Subcutaneous adipose tissue (tissue), 4 donors: ENCODE results near the gene AP1G2. TPM values are rescaled to one million over a fixed set of nuclear protein-coding genes. Genes with fewer than 3 reads are reported as not detected.

Experiments
- total RNA-seq, 4 donors: library from RNA; depleted of rRNA; stranded (reverse); fragments of >200 nt; gene quantifications; one replicate each; pipeline ENCODE4 v1.1.0, GENCODE V29; 2016
- TF ChIP-seq, protein P1 (sequence below): fragments of 450-650 bp; IDR thresholded peaks from one replicate; pipeline ENCODE4 v1.5.1; 2016; ENCODE audit warnings: low read depth, mild to moderate bottlenecking, control low read depth, antibody characterized with exemption, moderate library complexity

Gene AP1G2
- total RNA-seq, 4 donors from 2014 or later: 25.3 to 49.6 (median 30.8) TPM

DNA sequence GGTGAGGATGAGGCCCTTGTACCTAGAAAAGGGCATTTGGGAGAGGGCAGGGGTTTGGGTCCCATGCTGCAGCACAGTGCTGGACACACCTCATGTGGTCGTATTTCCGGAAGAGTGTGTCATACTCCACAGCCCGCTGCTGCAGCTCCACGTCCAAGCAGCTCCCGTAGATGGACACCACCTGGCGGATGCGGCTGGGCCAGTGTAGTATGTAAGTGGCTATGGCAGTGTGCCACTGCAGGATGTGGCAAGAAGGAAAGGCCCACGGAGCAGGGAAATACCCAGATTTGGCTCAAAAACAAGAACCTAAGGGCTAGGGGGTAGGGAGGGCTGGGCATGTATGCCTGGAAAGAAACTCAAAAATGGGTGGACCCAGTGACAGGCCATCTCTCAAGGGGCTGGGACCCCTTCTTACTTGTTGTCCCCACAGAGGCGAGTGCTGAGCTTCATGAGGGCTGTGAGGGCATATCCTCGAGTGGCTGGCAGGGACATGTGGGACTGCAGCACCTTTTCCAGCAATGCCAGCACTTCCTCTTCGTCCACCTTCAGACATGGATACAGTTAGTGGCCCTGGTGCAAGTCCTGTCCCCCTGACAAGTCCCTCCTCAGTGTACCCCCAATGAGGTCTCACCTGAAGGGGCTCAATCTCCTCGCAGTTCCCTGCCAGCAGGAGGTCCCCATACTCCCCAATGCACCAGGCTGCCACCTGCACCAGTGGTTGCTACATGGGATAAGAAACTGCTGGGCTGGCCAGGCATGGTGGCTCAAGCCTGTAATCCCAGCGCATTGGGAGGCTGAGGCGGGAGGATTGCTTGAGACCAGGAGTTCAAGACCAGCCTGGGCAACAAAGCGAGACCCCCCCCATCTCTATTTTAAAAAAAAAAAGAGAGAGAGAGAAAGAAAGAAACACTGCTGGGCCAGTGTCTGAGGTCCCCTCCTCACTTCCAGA lies 5.4 kb downstream of the AP1G2 start:
- TF ChIP-seq, protein P1, sequence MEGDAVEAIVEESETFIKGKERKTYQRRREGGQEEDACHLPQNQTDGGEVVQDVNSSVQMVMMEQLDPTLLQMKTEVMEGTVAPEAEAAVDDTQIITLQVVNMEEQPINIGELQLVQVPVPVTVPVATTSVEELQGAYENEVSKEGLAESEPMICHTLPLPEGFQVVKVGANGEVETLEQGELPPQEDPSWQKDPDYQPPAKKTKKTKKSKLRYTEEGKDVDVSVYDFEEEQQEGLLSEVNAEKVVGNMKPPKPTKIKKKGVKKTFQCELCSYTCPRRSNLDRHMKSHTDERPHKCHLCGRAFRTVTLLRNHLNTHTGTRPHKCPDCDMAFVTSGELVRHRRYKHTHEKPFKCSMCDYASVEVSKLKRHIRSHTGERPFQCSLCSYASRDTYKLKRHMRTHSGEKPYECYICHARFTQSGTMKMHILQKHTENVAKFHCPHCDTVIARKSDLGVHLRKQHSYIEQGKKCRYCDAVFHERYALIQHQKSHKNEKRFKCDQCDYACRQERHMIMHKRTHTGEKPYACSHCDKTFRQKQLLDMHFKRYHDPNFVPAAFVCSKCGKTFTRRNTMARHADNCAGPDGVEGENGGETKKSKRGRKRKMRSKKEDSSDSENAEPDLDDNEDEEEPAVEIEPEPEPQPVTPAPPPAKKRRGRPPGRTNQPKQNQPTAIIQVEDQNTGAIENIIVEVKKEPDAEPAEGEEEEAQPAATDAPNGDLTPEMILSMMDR: no peak

DNA sequence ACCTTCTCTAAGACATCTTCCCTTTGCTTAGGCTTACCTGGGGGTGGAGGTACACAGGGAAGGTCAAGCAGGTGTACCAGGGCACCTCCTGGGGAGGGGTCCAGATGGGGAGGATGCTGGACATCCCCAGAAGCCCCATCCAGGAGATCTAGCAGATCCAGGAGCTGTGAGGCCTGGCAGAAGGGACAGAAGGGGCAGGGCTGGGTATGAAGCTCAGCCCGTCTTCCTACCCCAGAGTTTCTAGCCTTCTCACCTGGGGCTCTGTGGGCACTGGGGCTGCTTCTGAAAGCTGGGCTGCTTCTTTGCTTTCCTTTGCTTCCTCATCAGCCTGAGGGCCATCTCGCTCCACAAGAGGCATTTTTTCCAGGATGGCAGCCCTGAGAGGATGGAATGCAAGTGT lies 6.3 kb downstream of the AP1G2 start:
- TF ChIP-seq, protein P1: no peak

DNA sequence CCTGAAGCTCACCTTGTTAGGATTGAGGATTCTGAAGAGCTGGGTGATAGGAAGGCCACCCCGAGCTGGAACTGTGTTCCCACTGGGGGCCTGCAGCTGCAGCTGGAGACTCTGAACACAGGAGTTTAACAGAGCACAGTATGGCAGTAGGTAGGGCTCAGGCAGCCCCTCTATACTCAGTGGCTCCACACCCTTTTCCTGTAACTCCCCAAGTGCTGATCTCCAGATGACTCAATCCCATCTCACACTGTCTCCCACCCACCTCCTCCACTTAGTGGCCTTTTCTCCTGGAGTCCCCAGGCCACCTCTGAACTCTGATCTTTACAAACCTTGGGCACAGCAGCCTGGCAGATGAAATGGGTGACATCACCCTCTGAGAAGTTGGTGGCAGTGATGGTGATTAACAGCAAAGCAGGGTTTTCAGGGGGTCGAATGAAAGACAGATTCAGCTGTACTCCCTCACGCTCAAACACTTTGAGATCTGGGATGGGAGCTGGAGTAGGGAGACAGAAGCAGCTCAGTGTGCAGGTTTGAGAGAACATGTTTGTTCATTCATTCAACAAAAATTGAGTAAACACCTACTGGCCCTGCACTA lies 7.6 kb downstream of the AP1G2 start:
- TF ChIP-seq, protein P1: no peak

DNA sequence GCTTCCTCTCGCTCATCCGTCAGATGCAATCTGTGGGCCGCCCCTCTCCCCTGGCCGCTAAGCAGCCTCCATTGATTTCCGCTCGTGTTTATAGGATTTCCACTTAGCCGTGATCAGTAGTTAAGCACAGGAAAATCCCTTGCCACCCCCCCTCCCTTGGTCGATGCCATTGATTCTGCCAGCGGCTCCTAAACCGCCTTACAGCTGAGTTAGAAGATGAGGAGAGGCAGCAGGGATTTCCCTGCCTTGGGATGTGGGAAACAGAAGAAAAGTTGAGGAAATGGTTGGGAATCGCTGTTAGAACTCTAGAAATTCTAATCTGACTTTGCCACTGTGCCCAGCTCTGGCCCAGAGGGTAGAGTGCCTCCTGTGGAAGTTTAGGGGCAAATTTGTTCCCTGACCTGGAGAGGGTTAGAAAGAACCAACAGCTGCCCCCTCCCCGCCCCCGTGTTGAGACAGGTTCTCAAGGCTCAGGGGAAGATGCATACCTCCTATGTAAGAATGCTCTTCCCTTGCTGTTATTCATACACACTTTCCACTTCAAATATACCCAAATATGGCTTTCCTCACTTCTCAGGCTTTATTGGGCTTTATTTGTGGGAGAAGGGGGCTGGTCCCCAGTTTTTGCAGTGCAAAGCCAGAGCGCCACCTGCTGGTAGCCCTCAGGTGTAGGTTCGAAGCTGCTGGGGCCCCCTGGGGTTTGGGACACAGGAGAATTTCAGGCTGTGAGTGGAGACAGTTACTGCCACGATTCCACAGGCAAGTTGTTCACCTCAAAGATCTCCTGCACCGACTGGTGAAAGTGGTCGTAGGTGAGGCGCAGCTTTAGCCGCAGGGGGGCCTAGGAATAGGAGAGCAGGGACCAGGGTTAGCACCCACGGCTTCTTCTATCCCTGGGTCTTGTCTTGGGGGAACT lies 8.3 kb downstream of the AP1G2 start:
- TF ChIP-seq, protein P1: no peak

GRCh38 chr14:23558346-23559009 lies 9.1 kb downstream of the AP1G2 start:
- TF ChIP-seq, protein P1: no peak

GRCh38 chr14:23557946-23558345 lies 9.6 kb downstream of the AP1G2 start:
- TF ChIP-seq, protein P1: no peak
